Measurements from ENCODE around the gene ITFG1. TPM values are rescaled to one million over a fixed set of nuclear protein-coding genes. Genes with fewer than 3 reads are reported as not detected.

ITFG1 gene
- total RNA-seq, 1 experiment from 2014 or later: 18.0 TPM

DNA sequence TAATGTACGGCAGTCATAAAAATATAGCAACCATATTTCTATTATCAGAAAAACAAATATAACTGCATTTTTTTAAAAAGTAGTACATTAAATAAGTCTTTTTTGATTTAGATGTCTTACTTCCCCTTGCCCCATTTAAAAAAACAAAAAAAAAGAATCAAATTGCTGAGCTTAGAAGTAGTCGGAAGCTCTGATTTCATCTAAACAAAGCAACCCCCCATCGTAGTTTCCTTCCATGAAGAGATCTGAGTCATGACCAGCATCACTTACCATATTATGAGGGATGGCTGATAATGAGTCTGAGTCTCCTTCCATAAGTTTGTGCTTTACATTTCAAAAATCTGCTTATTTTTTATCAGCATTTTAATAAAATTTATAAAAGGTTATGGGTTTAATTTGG, 86.2 kb downstream of the ITFG1 start:
- Histone ChIP-seq H2BK20ac (ENCODE audit: low read depth, low read length, poor library complexity, severe bottlenecking) (no peak overlapping the region), H3K23ac (ENCODE audit: insufficient read length, low read depth, low read length) (no peak overlapping the region), H3T11ph (ENCODE audit: low read length) (no peak overlapping the region), H3K9ac (ENCODE audit: extremely low read depth, insufficient read length, low read length) (no peak overlapping the region), H3K79me1 (ENCODE audit: insufficient read depth, low read depth, low read length, poor library complexity, severe bottlenecking) (no peaks in the 10 kb centered on the region), H2BK5ac (ENCODE audit: insufficient read length, low read length) (no peak overlapping the region), H3K56ac (ENCODE audit: insufficient read length, low read depth, low read length) (no peak overlapping the region), H3K4me2 (ENCODE audit: insufficient read depth, insufficient read length, low read length) (no peak overlapping the region), H3K79me2 (ENCODE audit: insufficient read depth, low read length) (no peaks in the 10 kb centered on the region), H2AFZ (ENCODE audit: low read length) (no peak overlapping the region), H3K23me2 (ENCODE audit: insufficient read length, low read depth, low read length, poor library complexity, severe bottlenecking) (no peaks in the 10 kb centered on the region), H4K91ac (ENCODE audit: insufficient read length, low read depth, low read length) (no peak overlapping the region), H2BK12ac (ENCODE audit: insufficient read length, low read depth, low read length) (no peak overlapping the region), H3K18ac (ENCODE audit: insufficient read length, low read depth, low read length) (no peak overlapping the region), H4K20me1 (ENCODE audit: control insufficient read depth, insufficient read depth, insufficient read length) (no peaks in the 10 kb centered on the region), H3K27ac (ENCODE audit: insufficient read length, low read depth, low read length) (no peak overlapping the region), H2BK15ac (ENCODE audit: low read depth, low read length) (no peak overlapping the region), H3K4me1 (ENCODE audit: insufficient read depth, low read length) (peaks cover 4% of the 10 kb centered on the region; the same call in 1 of the 2 replicates), H3K14ac (ENCODE audit: insufficient read depth, low read length) (no peak overlapping the region), H4K8ac (replicated peaks; ENCODE audit: insufficient read length, low read depth, low read length) (no peak overlapping the region), H3K9me3 (ENCODE audit: control insufficient read depth, low read depth, low read length) (no peaks in the 10 kb centered on the region), H2AK5ac (ENCODE audit: insufficient read length, low read length) (no peak overlapping the region), H4K5ac (ENCODE audit: insufficient read length, low read depth, low read length) (no peak overlapping the region), H3K4ac (ENCODE audit: low read depth, low read length) (no peak overlapping the region), H2BK120ac (ENCODE audit: low read depth, low read length, poor library complexity, severe bottlenecking) (no peak overlapping the region), H3K27me3 (ENCODE audit: insufficient read depth, low read length) (no peaks in the 10 kb centered on the region)
- no peak for DNase-seq
- H3K36me3 Mint-ChIP-seq (ENCODE audit: insufficient read depth in 1 of 3, low read depth in 3 of 3): peaks cover 0 to 5% (median 0%) of the 10 kb centered on the region in 3 experiments; a peak in 1 of 7 replicates
- no peak overlapping the region for H3K27ac Mint-ChIP-seq
- no CpG with 5 or more reads among the region's 3 CpGs for WGBS (ENCODE audit: extremely low coverage, insufficient read length, low lambda C conversion rate)
- H3K4me1 Mint-ChIP-seq: peaks cover 26 to 28% of the 10 kb centered on the region in 2 experiments
- H3K9me3 Mint-ChIP-seq: no peaks in the 10 kb centered on the region
- no peak overlapping the region for H3K4me3 Mint-ChIP-seq
- TF ChIP-seq, protein P1, sequence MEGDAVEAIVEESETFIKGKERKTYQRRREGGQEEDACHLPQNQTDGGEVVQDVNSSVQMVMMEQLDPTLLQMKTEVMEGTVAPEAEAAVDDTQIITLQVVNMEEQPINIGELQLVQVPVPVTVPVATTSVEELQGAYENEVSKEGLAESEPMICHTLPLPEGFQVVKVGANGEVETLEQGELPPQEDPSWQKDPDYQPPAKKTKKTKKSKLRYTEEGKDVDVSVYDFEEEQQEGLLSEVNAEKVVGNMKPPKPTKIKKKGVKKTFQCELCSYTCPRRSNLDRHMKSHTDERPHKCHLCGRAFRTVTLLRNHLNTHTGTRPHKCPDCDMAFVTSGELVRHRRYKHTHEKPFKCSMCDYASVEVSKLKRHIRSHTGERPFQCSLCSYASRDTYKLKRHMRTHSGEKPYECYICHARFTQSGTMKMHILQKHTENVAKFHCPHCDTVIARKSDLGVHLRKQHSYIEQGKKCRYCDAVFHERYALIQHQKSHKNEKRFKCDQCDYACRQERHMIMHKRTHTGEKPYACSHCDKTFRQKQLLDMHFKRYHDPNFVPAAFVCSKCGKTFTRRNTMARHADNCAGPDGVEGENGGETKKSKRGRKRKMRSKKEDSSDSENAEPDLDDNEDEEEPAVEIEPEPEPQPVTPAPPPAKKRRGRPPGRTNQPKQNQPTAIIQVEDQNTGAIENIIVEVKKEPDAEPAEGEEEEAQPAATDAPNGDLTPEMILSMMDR (conservative IDR thresholded peaks at IDR 0.05): no peak
- H3K27me3 Mint-ChIP-seq (ENCODE audit: low read depth): no peaks in the 10 kb centered on the region
